ENCODE data around the gene DGKK.

DGKK gene

GRCh38 chrX:50470103-50471031, at the start of gene DGKK:
DGKK (minus strand) TSS chrX:50470825; CDS start chrX:50470678, 147 bp downstream.
- in situ Hi-C loops (cut with MboI; ENCODE audit: low sequenced_read_pairs), result no loop called here

GRCh38 chrX:50514811-50515210, 44.2 kb upstream of the DGKK start:
- in situ Hi-C loops (cut with MboI; ENCODE audit: low sequenced_read_pairs), result no loop called here

- in situ Hi-C loops (cut with MboI; ENCODE audit: low sequenced_read_pairs), result no loop called here
Observed at GRCh38 chrX:50497114-50497513, 26.5 kb upstream of the DGKK start.

GRCh38 chrX:50495616-50496015, 25.0 kb upstream of the DGKK start:
- in situ Hi-C loops (cut with MboI; ENCODE audit: low sequenced_read_pairs), result no loop called here

GRCh38 chrX:50492720-50493119, 22.1 kb upstream of the DGKK start:
- in situ Hi-C loops (cut with MboI; ENCODE audit: low sequenced_read_pairs), result no loop called here

- in situ Hi-C loops (cut with MboI; ENCODE audit: low sequenced_read_pairs), result no loop called here
Observed at GRCh38 chrX:50484662-50485061, 14.0 kb upstream of the DGKK start.

GRCh38 chrX:50483283-50483682, 12.7 kb upstream of the DGKK start:
- in situ Hi-C loops (cut with MboI; ENCODE audit: low sequenced_read_pairs), result no loop called here

GRCh38 chrX:50475208-50475607, 4.6 kb upstream of the DGKK start:
- in situ Hi-C loops (cut with MboI; ENCODE audit: low sequenced_read_pairs), result no loop called here

- in situ Hi-C loops (cut with MboI; ENCODE audit: low sequenced_read_pairs), result no loop called here
Observed at GRCh38 chrX:50471390-50471789, 765 bp upstream of the DGKK start.

- in situ Hi-C loops (cut with MboI; ENCODE audit: low sequenced_read_pairs), result no loop called here
Observed at GRCh38 chrX:50469206-50469605, 1.4 kb downstream of the DGKK start.

- in situ Hi-C loops (cut with MboI; ENCODE audit: low sequenced_read_pairs), result no loop called here
Observed at GRCh38 chrX:50459615-50460014, 11.0 kb downstream of the DGKK start.

GRCh38 chrX:50458483-50458882, 12.1 kb downstream of the DGKK start:
- in situ Hi-C loops (cut with MboI; ENCODE audit: low sequenced_read_pairs), result no loop called here

- in situ Hi-C loops (cut with MboI; ENCODE audit: low sequenced_read_pairs), result no loop called here
Observed at GRCh38 chrX:50456712-50457484, 13.7 kb downstream of the DGKK start.

GRCh38 chrX:50452782-50453181, 17.8 kb downstream of the DGKK start:
- in situ Hi-C loops (cut with MboI; ENCODE audit: low sequenced_read_pairs), result no loop called here

GRCh38 chrX:50450324-50450723, 20.3 kb downstream of the DGKK start:
- in situ Hi-C loops (cut with MboI; ENCODE audit: low sequenced_read_pairs), result no loop called here

GRCh38 chrX:50448565-50448964, 22.1 kb downstream of the DGKK start:
- in situ Hi-C loops (cut with MboI; ENCODE audit: low sequenced_read_pairs), result no loop called here

GRCh38 chrX:50447535-50447934, 23.1 kb downstream of the DGKK start:
- in situ Hi-C loops (cut with MboI; ENCODE audit: low sequenced_read_pairs), result no loop called here

GRCh38 chrX:50442426-50443116, 28.1 kb downstream of the DGKK start:
- in situ Hi-C loops (cut with MboI; ENCODE audit: low sequenced_read_pairs), result no loop called here

GRCh38 chrX:50436797-50437196, 33.8 kb downstream of the DGKK start:
- in situ Hi-C loops (cut with MboI; ENCODE audit: low sequenced_read_pairs), result no loop called here

- in situ Hi-C loops (cut with MboI; ENCODE audit: low sequenced_read_pairs), result no loop called here
Observed at GRCh38 chrX:50432829-50433289, 37.8 kb downstream of the DGKK start.

- in situ Hi-C loops (cut with MboI; ENCODE audit: low sequenced_read_pairs), result no loop called here
Observed at GRCh38 chrX:50431623-50432022, 39.0 kb downstream of the DGKK start.

Data from HL-60/S4 treated with phorbol 12-myristate 13-acetate at 8.2 ng/mL for 4 days and 3 days (cell line).